DOHH2 (cell line): ENCODE data around the gene ARHGEF7.

ENCODE experiments used
- CTCF ChIP-seq: fragments of 200-600 bp; sonication (generic); IDR thresholded peaks from one replicate; pipeline ENCODE4 v1.5.1; 2014; ENCODE audit warnings: antibody characterized with exemption, mild to moderate bottlenecking, low read depth, low read length; ENCODE audit not compliant: poor library complexity, severe bottlenecking
- EZH2phosphoT487 ChIP-seq: fragments of 200-600 bp; sonication (generic); IDR thresholded peaks from 2 replicates; pipeline ENCODE4 v1.6.1; 2017; ENCODE audit warnings: borderline replicate concordance, mild to moderate bottlenecking, antibody characterized with exemption, low read length, moderate library complexity, mixed read lengths

- TF ChIP-seq CTCF (peak; percentile 63), EZH2phosphoT487 (no peak)
Observed at GRCh38 chr13:111216166-111216960, 101.3 kb downstream of the ARHGEF7 start.
